ENCODE results near the gene PGM1.

The PGM1 gene

DNA sequence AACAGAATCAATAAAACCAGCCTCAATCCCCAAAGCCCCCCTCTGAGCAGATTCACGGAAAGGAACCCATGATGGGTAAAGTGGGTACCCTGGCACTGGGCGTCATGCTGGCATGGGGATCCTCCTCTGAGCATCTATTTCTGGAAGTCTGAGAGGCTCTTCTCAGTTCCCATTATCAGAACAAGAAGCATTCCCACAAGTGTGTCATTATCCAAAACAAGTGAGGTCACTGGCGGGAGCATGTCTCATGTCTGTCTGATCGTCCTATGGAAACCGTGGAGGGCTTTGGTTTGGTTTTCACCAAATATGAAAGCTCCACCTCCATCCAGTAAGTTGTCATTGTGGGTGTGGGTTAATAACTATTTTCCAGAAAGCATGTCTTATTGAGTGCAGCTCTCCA is 70.7 kb downstream of the PGM1 start:
- DNase-seq (ENCODE audit: low read depth in 2 of 3, low spot score in 2 of 3) = no peak

DNA sequence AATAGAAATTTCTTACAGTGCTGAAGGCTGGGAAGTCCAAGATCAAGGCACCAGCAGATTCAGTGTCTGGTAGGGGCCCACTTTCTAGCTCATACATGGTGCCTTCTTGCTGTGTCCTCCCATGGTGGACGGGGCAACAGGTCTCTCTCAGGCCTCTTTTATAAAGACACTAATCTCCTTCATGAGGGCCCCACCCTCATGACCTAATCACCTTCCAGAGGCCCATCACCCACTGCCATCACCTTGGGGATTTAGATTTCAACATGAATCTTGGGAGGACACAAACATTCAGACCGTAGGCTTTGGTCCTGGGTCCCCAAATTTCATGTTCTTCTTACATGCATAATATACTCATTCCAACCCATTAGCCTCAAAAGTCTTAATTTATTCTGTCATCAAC is 71.5 kb downstream of the PGM1 start:
- DNase-seq (ENCODE audit: low read depth in 2 of 3, low spot score in 2 of 3) = no peak

GRCh38 chr1:63665410-63665809 is 72.2 kb downstream of the PGM1 start:
- no peak for DNase-seq (ENCODE audit: low read depth in 2 of 3, low spot score in 2 of 3)

GRCh38 chr1:63665824-63666223 is 72.6 kb downstream of the PGM1 start:
- no peak for DNase-seq (ENCODE audit: low read depth in 2 of 3, low spot score in 2 of 3)

DNA sequence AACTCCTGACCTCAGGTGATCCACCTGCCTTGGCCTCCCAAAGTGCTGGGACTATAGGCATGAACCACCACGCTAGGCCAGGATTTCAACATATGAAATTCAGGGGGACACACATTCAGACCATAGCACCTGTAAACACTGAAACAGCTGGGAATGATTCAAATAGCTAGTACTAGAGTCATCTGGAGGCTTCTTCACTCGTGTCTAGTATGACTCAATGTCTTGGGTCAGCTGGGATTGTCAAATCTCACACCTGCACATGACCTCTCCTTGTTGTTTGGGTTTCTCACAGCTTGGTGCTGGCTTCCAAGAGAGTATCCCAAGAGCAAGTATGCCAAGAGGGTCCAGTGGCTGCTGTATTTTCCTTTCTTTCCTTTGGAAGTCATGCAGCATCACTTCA is 75.1 kb downstream of the PGM1 start:
- no peak for DNase-seq (ENCODE audit: low read depth in 2 of 3, low spot score in 2 of 3)

DNA sequence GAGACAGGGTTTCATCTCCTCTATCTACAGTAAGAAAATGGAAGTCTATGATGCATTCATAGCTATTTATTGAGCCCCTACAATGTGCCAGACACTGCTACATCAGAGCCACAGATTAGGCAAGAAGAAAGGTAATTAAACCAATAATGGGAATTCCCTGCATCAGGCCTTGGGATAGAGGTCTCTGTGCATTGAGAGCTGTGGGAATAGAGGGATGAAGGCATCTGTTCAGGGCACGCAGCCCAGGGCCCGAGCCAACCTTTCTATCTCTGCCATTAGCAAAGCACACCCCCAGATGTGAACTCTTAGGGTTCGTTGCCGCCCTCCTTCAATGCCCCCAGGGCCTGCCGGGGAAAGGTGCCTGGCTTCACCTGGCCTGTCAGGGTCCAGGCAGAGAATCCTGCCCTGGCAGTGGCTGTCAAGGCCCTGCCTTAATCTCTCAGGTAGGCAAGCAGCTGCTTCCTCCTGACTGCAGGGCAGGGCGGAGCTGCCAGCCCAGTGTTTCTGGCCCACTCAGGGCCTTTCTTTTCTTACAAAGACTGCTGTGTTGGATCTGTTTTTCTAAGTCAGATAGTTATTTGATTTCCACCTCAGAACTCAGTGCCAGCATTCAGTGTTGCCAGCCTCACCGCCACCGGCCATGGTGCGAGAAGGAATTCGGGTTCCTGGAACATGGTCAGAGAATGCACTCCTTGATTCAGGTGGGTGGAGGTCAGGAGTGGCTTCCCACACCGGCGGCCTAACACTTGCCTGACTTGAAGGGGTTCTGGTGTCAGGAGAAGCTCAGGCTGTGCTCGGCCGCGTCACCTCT is 76.1 kb downstream of the PGM1 start:
- DNase-seq (ENCODE audit: low read depth in 2 of 3, low spot score in 2 of 3) = no peak

GRCh38 chr1:63670164-63670563 is 77.0 kb downstream of the PGM1 start:
- DNase-seq (ENCODE audit: low read depth in 2 of 3, low spot score in 2 of 3) = no peak

DNA sequence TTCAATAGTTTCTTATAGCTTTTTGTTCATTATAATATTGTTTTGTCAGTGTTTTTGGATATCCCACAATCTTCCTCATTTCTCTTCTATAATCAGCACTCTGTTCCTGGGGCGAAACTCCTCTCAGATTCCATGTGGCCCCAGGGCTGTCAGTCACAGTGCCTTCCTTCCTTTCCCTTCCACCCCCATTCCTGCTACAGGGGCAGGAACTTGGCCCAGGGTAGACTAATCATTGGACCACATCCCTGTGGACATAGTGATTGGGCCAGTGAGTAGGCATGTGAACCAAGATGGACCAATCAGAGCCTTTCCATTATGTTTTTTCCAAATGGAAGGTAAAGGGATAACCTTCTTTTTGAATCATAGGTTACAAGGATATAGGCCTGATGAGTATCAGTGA is 78.3 kb downstream of the PGM1 start:
- no peak for DNase-seq (ENCODE audit: low read depth in 2 of 3, low spot score in 2 of 3)

DNA sequence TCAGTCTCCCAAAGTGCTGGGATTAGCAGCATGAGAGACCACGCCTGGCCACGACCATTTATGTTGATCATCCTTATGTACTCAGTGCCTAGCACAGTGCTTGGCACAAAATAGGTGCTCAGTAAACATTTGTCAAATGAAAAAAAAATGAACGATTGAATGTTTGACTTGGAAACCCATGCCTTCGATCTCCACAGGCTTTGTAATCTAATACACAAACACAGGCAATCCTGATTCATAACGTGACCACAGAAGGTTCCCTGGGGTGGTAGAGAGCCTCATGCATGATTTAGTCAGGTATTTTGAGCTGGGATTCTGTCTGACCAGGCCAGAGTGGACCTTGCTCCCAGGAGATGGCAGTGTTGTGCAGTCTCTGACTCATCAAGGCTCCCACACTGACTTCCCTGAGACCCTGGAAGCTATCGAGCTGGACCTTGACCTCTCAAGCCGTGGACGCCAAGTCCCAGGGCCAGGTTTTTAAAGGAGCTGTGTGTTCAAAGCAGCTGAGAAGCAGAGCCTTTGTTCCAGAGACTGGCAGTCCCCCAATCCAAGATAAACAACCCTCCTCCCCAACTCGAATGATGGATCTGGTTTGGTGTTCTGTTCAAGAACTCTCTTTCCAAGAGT is 81.1 kb downstream of the PGM1 start:
- no peak for DNase-seq (ENCODE audit: low read depth in 2 of 3, low spot score in 2 of 3)

GRCh38 chr1:63674865-63675419 is 81.7 kb downstream of the PGM1 start:
- no peak for DNase-seq (ENCODE audit: low read depth in 2 of 3, low spot score in 2 of 3)

DNA sequence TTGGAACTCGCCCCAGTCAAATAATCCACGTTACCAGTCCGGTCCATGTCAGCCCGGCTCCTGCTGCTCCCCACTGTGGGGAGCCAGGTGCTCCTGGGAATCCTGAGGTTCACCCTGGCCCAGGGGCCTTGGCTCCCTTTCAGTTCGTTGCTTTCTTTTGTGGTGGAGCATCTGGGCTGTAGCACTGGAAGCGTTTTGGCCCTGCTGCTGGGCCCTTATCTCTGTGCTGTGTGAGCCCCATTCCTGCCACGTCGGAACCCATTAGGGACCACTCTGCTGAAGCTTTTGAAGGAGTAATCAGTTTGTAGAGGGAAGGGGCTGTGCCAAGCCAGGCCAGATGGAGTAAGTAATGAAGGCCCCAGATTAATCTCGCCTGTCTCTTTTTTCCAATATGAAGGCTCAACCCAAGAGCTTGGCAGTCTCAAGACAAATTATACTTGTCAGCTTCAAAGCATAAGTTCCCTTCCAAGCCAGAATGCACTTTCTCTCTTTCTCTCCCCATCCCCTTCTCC is 82.3 kb downstream of the PGM1 start:
- no peak for DNase-seq (ENCODE audit: low read depth in 2 of 3, low spot score in 2 of 3)

GRCh38 chr1:63677497-63677896 is 84.3 kb downstream of the PGM1 start:
- DNase-seq (ENCODE audit: low read depth in 2 of 3, low spot score in 2 of 3) = no peak

DNA sequence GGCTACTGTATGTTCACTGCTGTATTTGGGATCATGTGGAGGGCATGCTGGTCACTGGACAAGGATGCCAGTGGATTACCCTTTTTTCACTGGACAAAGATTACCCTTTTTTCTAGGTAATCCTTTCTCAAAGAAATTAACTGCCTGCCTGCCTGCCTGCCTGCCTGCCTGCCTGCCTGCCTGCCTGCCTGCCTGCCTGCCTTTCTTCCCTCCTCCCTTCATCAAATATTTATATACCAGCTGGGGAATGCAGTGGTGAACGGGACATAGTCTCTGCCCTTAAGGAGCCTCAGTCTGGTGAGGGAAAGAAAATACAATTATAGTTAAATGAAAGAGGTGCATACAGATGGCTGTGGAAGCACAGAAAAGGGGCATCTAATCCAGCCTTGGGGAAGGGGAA is 85.0 kb downstream of the PGM1 start:
- no peak for DNase-seq (ENCODE audit: low read depth in 2 of 3, low spot score in 2 of 3)

DNA sequence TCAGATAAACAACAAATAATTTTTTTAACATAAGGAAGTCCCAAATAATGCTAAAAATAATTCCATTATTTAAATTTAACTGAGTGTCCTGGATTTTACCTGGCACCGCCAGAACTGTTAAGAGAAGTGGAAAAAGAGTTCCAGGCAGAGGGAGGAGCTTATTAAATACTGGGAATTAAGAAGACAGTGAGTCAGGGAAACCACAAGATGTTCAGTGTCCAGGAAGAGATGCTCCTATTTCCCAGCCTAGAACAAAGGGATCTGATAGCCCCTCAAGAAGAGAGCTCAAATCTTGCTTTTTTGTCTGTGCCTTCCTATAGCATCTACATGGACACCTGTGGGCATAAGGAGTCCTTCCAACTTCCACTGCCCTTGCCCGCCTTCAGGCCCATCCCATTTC is 85.9 kb downstream of the PGM1 start:
- DNase-seq (ENCODE audit: low read depth in 2 of 3, low spot score in 2 of 3) = no peak

DNA sequence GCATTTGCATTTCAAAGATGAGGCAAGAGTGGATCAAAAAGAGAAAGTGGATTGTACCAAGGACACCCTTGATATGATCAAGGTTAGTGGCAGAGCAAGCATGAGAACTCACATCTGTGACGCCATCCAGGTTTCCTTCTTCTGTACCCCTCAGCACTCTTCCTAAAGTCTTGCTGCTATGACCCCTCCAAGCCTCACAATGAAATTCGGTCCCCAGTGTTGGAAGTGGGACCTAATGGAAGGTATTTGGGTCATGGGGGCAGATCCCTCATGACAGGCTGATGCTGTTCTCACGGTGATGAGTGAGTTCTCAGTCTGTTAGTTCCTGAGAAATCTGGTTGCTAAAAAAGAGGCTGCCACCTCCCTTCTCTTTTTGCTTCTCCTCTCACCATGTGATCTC is 86.4 kb downstream of the PGM1 start:
- no peak for DNase-seq (ENCODE audit: low read depth in 2 of 3, low spot score in 2 of 3)

- no peak for DNase-seq (ENCODE audit: low read depth in 2 of 3, low spot score in 2 of 3)
Measured at GRCh38 chr1:63682936-63683335, 89.7 kb downstream of the PGM1 start.

DNA sequence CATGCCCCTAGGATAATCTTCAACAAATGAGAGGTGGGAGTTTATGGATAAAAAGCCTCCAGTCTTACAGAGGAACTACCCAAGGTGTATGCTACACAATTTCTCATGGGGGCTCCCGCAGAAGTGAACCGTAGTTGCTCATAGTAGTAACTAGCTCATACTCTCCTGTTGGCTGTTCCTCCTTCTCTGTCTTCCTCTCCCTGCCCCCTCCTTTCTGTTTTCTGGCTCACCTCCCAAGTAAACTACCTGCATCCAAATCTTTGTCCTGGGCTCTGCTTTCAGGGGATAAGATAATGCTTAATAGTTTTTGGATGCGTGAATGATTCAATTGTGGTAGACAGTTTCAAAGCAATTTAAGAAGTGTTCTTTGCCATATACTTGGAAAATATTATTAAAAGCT is 90.5 kb downstream of the PGM1 start:
- DNase-seq (ENCODE audit: low read depth in 2 of 3, low spot score in 2 of 3) = no peak

DNA sequence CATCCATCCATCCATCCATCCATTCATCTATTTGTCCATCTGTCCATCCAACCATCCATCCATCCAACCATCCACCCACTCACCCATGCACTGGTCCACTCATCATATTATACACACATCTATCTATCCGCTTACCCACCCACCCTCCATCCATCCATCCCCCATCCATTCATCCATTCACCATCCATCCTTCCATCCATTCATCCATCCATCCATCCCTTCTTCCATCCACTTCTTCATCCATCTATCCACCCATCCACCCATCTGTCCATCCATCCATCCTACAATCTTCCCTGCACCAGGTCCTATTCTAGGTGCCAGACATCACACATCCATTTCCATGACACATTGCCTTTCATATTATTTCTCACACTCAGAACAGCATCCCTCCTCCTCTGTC is 93.5 kb downstream of the PGM1 start:
- DNase-seq (ENCODE audit: low read depth in 2 of 3, low spot score in 2 of 3) = no peak

DNA sequence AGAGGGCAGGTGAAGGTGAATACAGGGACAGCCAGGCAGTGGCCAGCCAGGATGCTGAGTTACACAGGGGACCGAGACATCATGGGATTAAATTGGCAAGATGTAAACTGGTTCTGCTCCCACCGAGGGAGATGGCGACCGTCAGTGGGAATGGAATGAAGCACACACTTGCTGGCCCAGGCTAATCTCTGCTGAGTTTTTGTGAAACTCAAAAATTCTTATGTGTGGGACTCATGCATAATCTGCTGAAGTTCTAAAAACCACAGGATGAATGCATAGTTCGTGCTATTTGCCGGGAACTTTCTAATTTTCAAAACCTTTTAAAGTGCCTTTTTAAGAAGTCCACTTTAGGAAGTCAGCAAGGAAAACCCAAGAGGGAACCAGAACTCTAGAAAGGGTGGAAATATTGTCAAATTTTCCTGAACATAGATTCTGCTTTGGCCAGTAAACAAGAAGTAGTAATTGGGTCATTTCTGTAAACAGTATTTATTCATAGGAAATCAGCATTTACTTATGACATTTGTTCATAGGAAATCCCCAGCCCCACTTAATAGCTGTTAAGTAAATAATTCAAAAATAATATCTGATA is 95.2 kb downstream of the PGM1 start:
- DNase-seq (ENCODE audit: low read depth in 2 of 3, low spot score in 2 of 3) = no peak

DNA sequence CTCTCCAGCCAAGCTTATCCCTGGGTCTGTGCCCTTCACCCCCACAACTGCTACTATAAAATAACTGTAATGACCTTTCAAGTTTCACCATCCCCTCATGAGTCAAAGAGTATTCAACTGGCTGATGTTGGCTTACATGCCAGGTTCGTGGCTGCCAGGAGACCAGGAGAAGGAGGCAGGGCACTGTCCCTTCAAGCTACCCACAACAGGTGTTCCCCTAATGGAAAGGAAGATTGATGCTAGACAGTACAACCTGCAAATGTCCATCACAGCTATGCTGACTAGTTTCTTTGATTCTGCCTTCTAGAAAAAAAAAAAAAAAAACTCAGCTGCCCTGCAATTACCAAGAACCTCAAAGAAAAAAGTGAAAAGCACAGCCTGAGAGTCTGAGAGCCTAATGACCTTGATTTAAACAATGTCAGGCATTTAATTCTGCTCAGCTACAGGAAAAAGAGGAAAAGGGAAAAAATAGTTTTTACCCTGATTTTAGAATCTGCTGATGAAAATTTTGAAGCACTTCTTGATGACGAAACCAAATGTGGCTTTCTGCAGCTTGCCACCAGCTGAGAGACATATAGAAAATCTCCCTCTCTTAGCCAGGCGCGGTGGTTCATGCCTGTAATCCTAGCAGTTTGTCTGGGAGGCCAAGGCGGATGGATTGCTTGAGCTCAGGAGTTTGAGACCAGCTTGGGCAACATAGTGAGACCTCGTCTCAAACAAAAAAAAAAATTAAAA is 97.9 kb downstream of the PGM1 start:
- no peak for DNase-seq (ENCODE audit: low read depth in 2 of 3, low spot score in 2 of 3)

DNA sequence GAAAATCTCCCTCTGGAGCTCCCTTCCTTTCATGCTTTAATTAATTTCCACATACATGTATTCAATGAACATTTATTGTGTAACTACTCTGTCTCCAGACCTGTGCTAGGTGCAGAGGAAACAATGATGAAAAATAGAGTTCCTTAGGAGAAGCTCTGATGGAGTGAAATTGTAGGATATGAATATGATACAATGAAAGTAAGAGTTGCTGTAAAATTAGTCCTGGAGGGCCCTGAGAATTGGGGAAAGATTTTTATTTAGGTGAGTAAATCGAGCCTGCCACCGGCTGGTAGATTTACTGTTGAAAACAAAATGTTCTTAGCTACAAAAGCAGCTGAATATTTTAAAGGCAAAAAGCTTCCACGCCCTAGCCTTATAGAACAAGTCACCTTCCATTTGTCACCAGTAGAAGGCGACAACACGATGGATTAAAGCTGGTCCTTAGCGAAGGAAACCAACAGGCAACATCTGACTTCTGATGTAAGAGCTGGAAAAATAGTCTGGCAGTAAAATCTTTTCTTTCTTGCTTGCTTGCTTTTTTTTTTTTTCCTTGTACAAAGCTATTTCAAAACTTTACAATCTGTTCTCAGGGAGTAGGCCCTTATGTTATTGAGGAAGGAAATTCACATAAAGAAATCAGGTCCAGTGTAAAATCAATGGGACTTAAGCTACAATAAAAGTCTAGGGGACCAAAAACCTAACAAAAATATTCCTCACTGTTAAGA is 98.7 kb downstream of the PGM1 start:
- DNase-seq (ENCODE audit: low read depth in 2 of 3, low spot score in 2 of 3) = no peak

All from activated CD8-positive, alpha-beta memory T cell treated with anti-CD3 and anti-CD28 coated beads for 48 hours (primary cell).